Upper lobe of left lung (tissue), 4 donors: ENCODE results near the gene KRT71.

Experiments used
- POLR2A ChIP-seq, 4 donors: fragments of 450-650 bp; IDR thresholded peaks; one replicate each; pipeline ENCODE4 v1.5.1; 2016 to 2017; ENCODE audit warnings: antibody characterized with exemption in 4 of 4, mild to moderate bottlenecking in 2 of 4
- TF ChIP-seq, protein P1 (sequence below), 6 experiments: fragments of 450-650 bp in 4 of 6; fragments of 200-600 bp in 2 of 6; sonication (generic) in 2 of 6; IDR thresholded peaks; one replicate each; pipeline ENCODE4 v1.5.1; 2016 to 2019; ENCODE audit warnings: antibody characterized with exemption in 6 of 6

DNA sequence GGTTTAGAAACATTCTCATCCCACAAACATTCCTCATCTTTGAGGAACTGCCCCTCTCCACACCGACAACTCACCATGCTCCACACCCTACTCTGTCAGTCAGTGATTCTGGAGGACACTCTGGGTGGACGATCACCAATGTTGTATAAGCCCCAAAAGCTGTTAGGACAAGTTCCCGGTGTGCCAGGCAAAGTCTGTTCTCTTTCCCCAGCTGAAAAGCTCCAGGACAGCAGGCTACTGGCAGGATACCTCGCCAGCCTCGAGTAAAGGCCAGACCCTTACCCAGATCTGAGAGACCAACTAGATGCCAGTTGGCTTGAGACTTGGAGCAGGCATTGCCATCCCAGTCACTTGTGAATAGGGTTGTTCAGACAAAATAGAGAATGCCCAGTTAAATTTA, 44.7 kb downstream of the KRT71 start:
- TF ChIP-seq, protein P1, sequence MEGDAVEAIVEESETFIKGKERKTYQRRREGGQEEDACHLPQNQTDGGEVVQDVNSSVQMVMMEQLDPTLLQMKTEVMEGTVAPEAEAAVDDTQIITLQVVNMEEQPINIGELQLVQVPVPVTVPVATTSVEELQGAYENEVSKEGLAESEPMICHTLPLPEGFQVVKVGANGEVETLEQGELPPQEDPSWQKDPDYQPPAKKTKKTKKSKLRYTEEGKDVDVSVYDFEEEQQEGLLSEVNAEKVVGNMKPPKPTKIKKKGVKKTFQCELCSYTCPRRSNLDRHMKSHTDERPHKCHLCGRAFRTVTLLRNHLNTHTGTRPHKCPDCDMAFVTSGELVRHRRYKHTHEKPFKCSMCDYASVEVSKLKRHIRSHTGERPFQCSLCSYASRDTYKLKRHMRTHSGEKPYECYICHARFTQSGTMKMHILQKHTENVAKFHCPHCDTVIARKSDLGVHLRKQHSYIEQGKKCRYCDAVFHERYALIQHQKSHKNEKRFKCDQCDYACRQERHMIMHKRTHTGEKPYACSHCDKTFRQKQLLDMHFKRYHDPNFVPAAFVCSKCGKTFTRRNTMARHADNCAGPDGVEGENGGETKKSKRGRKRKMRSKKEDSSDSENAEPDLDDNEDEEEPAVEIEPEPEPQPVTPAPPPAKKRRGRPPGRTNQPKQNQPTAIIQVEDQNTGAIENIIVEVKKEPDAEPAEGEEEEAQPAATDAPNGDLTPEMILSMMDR (IDR thresholded peaks at IDR 0.05) = no peak
- no peak for TF ChIP-seq POLR2A (IDR thresholded peaks at IDR 0.05)
